Left ventricle myocardium inferior (tissue), 1 donor: ENCODE measurements around the gene ADAMTS16. TPM values are rescaled to one million over a fixed set of nuclear protein-coding genes. Genes with fewer than 3 reads are reported as not detected.

Experiments used
- DNase-seq: peaks from one replicate; pipeline ENCODE4 v3.0.0-alpha.2; 2020
- H3K27ac ChIP-seq: fragments of 200-600 bp; replicated peaks from 2 replicates; pipeline ENCODE4 v1.8.0; 2021
- H3K27me3 ChIP-seq: fragments of 200-600 bp; 2 replicates; pipeline ENCODE4 v1.8.0; 2021; ENCODE audit warnings: low read depth
- H3K36me3 ChIP-seq: fragments of 200-600 bp; 2 replicates; pipeline ENCODE4 v1.8.0; 2021
- H3K4me1 ChIP-seq: fragments of 200-600 bp; 2 replicates; pipeline ENCODE4 v1.8.0; 2021
- H3K4me3 ChIP-seq: fragments of 200-600 bp; 2 replicates; pipeline ENCODE4 v1.8.0; 2021; ENCODE audit warnings: mild to moderate bottlenecking, moderate library complexity
- H3K9me3 ChIP-seq: fragments of 200-600 bp; replicated peaks from 2 replicates; pipeline ENCODE4 v1.8.0; 2021
- intact Hi-C: fragments of 100-400 bp; cut with micrococcal nuclease; formaldehyde crosslinking; loops from one replicate; pipeline ENCODE4 v1.11.0; 2022
- long read RNA-seq: library from polyadenylated mRNA; unstranded; transcript quantifications from one replicate; pipeline ENCODE4 v2.0.0, GENCODE V29; 2021
- total RNA-seq: library from RNA; stranded (reverse); fragmentation: NEBNext Ultra II Directional; extraction: Animal tissue kit (Norgen Biotek cat#: 25700); gene quantifications from one replicate; pipeline ENCODE4 v1.2.1, GENCODE V29; 2021
- TF ChIP-seq, protein P1 (sequence below): fragments of 200-600 bp; IDR thresholded peaks from 2 replicates; pipeline ENCODE4 v1.8.0; 2021; ENCODE audit warnings: antibody characterized with exemption, mild to moderate bottlenecking, borderline replicate concordance
- donor health status: DM: no; HTN: yes; CAD: no; lungs with severe emphysema.

Gene ADAMTS16, protein sequence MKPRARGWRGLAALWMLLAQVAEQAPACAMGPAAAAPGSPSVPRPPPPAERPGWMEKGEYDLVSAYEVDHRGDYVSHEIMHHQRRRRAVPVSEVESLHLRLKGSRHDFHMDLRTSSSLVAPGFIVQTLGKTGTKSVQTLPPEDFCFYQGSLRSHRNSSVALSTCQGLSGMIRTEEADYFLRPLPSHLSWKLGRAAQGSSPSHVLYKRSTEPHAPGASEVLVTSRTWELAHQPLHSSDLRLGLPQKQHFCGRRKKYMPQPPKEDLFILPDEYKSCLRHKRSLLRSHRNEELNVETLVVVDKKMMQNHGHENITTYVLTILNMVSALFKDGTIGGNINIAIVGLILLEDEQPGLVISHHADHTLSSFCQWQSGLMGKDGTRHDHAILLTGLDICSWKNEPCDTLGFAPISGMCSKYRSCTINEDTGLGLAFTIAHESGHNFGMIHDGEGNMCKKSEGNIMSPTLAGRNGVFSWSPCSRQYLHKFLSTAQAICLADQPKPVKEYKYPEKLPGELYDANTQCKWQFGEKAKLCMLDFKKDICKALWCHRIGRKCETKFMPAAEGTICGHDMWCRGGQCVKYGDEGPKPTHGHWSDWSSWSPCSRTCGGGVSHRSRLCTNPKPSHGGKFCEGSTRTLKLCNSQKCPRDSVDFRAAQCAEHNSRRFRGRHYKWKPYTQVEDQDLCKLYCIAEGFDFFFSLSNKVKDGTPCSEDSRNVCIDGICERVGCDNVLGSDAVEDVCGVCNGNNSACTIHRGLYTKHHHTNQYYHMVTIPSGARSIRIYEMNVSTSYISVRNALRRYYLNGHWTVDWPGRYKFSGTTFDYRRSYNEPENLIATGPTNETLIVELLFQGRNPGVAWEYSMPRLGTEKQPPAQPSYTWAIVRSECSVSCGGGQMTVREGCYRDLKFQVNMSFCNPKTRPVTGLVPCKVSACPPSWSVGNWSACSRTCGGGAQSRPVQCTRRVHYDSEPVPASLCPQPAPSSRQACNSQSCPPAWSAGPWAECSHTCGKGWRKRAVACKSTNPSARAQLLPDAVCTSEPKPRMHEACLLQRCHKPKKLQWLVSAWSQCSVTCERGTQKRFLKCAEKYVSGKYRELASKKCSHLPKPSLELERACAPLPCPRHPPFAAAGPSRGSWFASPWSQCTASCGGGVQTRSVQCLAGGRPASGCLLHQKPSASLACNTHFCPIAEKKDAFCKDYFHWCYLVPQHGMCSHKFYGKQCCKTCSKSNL
- not detected for total RNA-seq
- long read RNA-seq = 0 reads

DNA sequence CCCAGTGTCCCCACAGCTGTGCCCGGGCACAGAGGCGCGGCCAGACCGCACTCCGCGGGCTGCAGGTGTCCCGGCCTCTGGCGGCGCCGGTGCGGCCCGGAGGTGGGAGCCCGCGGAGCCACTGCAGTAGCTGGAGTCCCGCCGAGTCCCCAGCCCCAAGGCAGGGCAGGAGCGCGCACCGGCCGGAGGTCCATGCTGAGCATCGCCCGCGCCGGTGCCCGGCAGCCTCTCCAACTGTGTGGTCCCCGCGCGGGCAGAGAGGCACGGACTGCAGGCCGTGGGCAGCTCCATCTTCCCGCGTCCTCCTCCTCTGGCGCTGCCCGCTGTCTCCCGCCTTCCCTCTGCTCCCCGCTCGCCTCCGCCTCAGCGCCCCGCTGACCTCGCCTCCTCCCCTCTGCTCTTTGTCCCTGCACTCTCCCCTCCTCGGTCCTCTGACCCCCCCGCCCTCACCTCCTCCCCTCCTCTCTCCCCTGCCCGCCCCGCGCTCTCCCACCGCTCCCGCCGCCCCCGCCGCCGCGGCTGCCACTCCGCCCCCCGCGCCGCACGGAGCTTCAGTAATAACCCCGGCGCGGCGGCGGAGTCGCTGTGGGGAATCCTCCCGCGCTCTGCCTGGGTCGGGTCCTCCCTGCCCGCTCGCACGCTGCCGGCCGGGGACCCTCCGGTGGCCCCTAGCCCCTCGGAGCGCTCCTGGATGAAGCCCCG is at the start of gene ADAMTS16:
Gene ADAMTS16, plus strand, starts transcription at position 554 of the 702 bp plus-strand sequence. Its CDS starts 138 bp downstream, at position 692.
- intact Hi-C loops = loop anchor here (5.0 kb wide), 1 partner anchor 277 kb away; no protein-coding TSS in a partner anchor
- TF ChIP-seq, protein P1, sequence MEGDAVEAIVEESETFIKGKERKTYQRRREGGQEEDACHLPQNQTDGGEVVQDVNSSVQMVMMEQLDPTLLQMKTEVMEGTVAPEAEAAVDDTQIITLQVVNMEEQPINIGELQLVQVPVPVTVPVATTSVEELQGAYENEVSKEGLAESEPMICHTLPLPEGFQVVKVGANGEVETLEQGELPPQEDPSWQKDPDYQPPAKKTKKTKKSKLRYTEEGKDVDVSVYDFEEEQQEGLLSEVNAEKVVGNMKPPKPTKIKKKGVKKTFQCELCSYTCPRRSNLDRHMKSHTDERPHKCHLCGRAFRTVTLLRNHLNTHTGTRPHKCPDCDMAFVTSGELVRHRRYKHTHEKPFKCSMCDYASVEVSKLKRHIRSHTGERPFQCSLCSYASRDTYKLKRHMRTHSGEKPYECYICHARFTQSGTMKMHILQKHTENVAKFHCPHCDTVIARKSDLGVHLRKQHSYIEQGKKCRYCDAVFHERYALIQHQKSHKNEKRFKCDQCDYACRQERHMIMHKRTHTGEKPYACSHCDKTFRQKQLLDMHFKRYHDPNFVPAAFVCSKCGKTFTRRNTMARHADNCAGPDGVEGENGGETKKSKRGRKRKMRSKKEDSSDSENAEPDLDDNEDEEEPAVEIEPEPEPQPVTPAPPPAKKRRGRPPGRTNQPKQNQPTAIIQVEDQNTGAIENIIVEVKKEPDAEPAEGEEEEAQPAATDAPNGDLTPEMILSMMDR = no peak
- Histone ChIP-seq H3K9me3 (no peaks in the 10 kb centered on the region), H3K36me3 (no peaks in the 10 kb centered on the region), H3K27ac (no peak within 1 kb of the TSS), H3K4me1 (peaks cover 23% of the 10 kb centered on the region), H3K27me3 (peaks cover 70% of the 10 kb centered on the region), H3K4me3 (peak within 1 kb of the TSS; percentile 56)
- no peak for DNase-seq

DNA sequence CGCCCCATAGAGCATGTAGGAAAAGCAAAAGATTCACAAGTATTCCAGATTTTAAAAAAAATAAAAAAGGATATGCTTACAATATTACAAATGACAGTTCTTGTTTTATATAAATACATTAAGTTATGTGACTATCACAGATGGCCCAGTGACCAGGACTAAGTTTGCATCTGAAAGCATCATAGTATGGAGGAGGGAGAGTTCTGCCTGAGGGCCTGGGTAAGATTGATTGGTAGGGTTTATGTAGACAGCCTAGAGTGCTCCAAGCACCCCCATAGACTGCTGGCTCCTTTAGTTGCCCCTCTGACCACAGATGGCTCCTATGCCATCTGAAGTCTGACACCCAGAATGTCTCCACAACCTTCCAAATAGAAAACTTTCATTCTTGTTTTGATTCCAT is 48.0 kb upstream of the ADAMTS16 start:
- no peaks in the 10 kb centered on the region for H3K36me3 ChIP-seq
- intact Hi-C loops = no loop called here
- DNase-seq = no peak
- H3K27me3 ChIP-seq = no peaks in the 10 kb centered on the region
- H3K9me3 ChIP-seq = peaks cover 5% of the 10 kb centered on the region
- H3K4me3 ChIP-seq = no peak overlapping the region
- no peaks in the 10 kb centered on the region for H3K4me1 ChIP-seq
- H3K27ac ChIP-seq = no peak overlapping the region
- TF ChIP-seq, protein P1 = no peak

DNA sequence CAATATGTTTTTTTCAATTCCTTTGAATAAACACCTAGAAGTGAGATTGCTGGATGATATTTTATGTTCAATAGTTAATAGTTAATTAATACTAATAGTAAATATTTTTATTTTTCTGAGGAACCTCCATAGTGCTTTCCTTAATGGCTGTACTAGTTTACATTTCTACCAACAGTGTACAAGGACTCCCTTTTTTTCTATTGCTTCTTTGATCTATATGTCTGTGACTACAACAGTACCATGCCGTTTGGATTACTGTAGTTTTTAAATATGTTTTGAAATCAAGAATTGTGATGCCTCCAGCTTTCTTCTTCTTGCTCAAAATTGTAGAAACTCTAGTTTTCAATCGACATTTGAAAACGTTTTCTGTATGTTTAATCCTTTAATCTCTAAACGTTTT is 39.5 kb upstream of the ADAMTS16 start:
- no peak for DNase-seq
- H3K36me3 ChIP-seq = no peaks in the 10 kb centered on the region
- H3K27ac ChIP-seq = no peak overlapping the region
- TF ChIP-seq, protein P1 = no peak
- H3K4me1 ChIP-seq = no peaks in the 10 kb centered on the region
- H3K4me3 ChIP-seq = no peak overlapping the region
- intact Hi-C loops = no loop called here
- H3K27me3 ChIP-seq = peaks cover 12% of the 10 kb centered on the region
- peaks cover 30% of the 10 kb centered on the region for H3K9me3 ChIP-seq

DNA sequence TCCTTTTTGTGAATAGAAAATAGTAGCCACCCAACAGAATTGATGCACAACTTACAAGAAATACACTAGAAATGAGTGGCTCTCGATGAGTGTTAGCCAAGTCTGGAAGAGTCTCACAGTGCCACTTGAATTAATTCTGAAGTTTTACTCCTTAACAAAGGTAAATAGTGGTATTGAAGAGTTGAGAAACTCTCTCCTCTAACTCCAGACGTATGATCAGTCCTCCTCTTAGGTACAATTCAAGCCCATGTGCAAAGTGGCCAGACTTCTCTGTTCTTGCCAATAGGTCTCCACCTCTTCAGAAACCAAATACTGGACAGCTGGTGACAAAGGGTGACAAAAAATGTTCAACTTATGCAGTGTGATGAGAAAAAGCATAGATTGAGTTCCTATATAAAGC is 38.5 kb upstream of the ADAMTS16 start:
- TF ChIP-seq, protein P1 = no peak
- Histone ChIP-seq H3K4me3 (no peak overlapping the region), H3K36me3 (no peaks in the 10 kb centered on the region), H3K4me1 (no peaks in the 10 kb centered on the region), H3K27ac (no peak overlapping the region), H3K27me3 (peaks cover 12% of the 10 kb centered on the region), H3K9me3 (peaks cover 30% of the 10 kb centered on the region)
- no peak for DNase-seq
- intact Hi-C loops = no loop called here

DNA sequence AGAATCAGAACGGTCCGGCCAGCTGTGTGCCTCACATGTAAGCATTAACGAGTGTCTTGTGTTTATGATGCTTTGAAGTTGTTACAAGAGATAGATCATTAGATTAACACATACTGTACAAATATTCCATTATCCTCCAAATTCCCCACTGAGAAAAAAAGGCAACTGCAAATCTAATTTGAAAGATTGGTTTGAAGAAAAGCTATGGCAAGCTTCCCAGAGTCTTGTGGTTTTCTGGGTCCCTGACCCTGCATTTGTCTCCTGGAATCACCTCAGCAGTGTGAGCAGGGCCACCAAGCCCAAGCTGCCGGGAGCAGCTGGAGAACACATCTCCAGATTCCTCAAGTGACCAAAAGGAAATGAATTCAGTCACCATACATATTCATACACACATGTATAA is 36.9 kb upstream of the ADAMTS16 start:
- Histone ChIP-seq H3K4me3 (no peak overlapping the region), H3K36me3 (no peaks in the 10 kb centered on the region), H3K27ac (no peak overlapping the region), H3K4me1 (no peaks in the 10 kb centered on the region), H3K27me3 (peaks cover 12% of the 10 kb centered on the region), H3K9me3 (peaks cover 22% of the 10 kb centered on the region)
- TF ChIP-seq, protein P1 = no peak
- no peak for DNase-seq
- intact Hi-C loops = no loop called here
